PC-3 (cell line): ENCODE measurements around the gene BTBD16. TPM values are rescaled to one million over a fixed set of nuclear protein-coding genes. Genes with fewer than 3 reads are reported as not detected.

ENCODE experiments used
- ATAC-seq: fragments of 200-7000 bp; cut with Tn5 transposase; 2 replicates; pipeline ENCODE4 v1.9.1; 2020; ENCODE audit warnings: mild to moderate bottlenecking, moderate library complexity
- BruUV-seq: library from RNA; stranded (reverse); fragments of 400-500 nt; replicated peaks from 2 replicates; lab custom pipeline; 2021; lab: Mats Ljungman, UMichigan
- CTCF ChIA-PET: fragments of 300-600 bp; sonication (Branson Sonifier 250); formaldehyde crosslinking; loops from one replicate; lab custom pipeline; 2022; ENCODE audit warnings: antibody characterized with exemption; lab: Charles Lee
- POLR2A ChIA-PET: fragments of 300-600 bp; sonication (Branson Sonifier 250); formaldehyde crosslinking; loops from one replicate; lab custom pipeline; 2022; ENCODE audit warnings: antibody characterized with exemption; ENCODE audit not compliant: unreplicated experiment; lab: Charles Lee
- DNase-seq: peaks from one replicate; pipeline ENCODE4 v3.0.0-alpha.2; 2015
- H2AFZ ChIP-seq: fragments of 300-600 bp; sonication (generic); 2 replicates; pipeline ENCODE4 v1.6.0; 2016; ENCODE audit warnings: antibody characterized with exemption, low read length
- H3F3A ChIP-seq: fragments of 300-600 bp; sonication (generic); one replicate; pipeline ENCODE4 v1.6.0; 2017; ENCODE audit warnings: antibody characterized with exemption, low read length, control low read depth, mild to moderate bottlenecking; ENCODE audit not compliant: unreplicated experiment
- H3K27ac ChIP-seq: fragments of 300-600 bp; sonication (generic); 2 replicates; pipeline ENCODE4 v1.5.1; 2016; ENCODE audit warnings: mild to moderate bottlenecking, low read length
- H3K27me3 ChIP-seq: fragments of 300-600 bp; sonication (generic); 2 replicates; pipeline ENCODE4 v1.6.1; 2016; ENCODE audit warnings: low read length, mixed read lengths
- H3K36me3 ChIP-seq: fragments of 300-600 bp; sonication (generic); 2 replicates; pipeline ENCODE4 v1.6.1; 2016; ENCODE audit warnings: low read depth, mixed run types, low read length, mixed read lengths
- H3K4me1 ChIP-seq: fragments of 300-600 bp; sonication (generic); 2 replicates; pipeline ENCODE4 v1.5.1; 2016; ENCODE audit warnings: low read length; ENCODE audit not compliant: insufficient read depth
- H3K4me2 ChIP-seq: fragments of 300-600 bp; sonication (generic); 2 replicates; pipeline ENCODE4 v1.6.0; 2016; ENCODE audit warnings: low read length
- H3K4me3 ChIP-seq: fragments of 300-600 bp; sonication (generic); 2 replicates; pipeline ENCODE4 v1.5.1; 2016; ENCODE audit warnings: mild to moderate bottlenecking, low read length, mixed read lengths
- H3K79me2 ChIP-seq: fragments of 300-600 bp; sonication (generic); 2 replicates; pipeline ENCODE4 v1.6.1; 2017; ENCODE audit warnings: low read length, mixed read lengths
- H3K9ac ChIP-seq: fragments of 300-600 bp; sonication (generic); 2 replicates; pipeline ENCODE4 v1.6.0; 2016; ENCODE audit warnings: mild to moderate bottlenecking, low read length
- H3K9me2 ChIP-seq: fragments of 300-600 bp; sonication (generic); replicated peaks from 2 replicates; pipeline ENCODE4 v1.6.1; 2016; ENCODE audit warnings: mixed run types, low read length, mixed read lengths
- H3K9me3 ChIP-seq: fragments of 300-600 bp; sonication (generic); 2 replicates; pipeline ENCODE4 v1.6.1; 2016; ENCODE audit warnings: low read length, mixed read lengths
- H4K20me1 ChIP-seq: fragments of 300-600 bp; sonication (generic); 2 replicates; pipeline ENCODE4 v1.6.1; 2016; ENCODE audit warnings: low read length, mixed read lengths
- EZH2 ChIP-seq: fragments of 300-600 bp; sonication (generic); IDR thresholded peaks from one replicate; pipeline ENCODE4 v1.6.1; 2017; ENCODE audit warnings: antibody characterized with exemption, mild to moderate bottlenecking, low read length; ENCODE audit not compliant: unreplicated experiment
- EZH2phosphoT487 ChIP-seq: fragments of 300-600 bp; sonication (generic); IDR thresholded peaks from 2 replicates; pipeline ENCODE4 v1.6.1; 2018; ENCODE audit warnings: mild to moderate bottlenecking, antibody characterized with exemption, low read length, borderline replicate concordance
- intact Hi-C: fragments of 100-400 bp; cut with micrococcal nuclease; formaldehyde crosslinking; loops from 2 replicates; pipeline ENCODE4 v1.9.0; 2023
- total RNA-seq: library from RNA; depleted of rRNA; stranded (reverse); fragments of >200 nt; gene quantifications from 2 replicates; pipeline ENCODE4 v1.2.3, GENCODE V29; 2014
- TF ChIP-seq, protein P1 (sequence below): fragments of 300-600 bp; sonication (generic); conservative IDR thresholded peaks from 2 replicates; pipeline ENCODE4 v1.5.1; 2017; ENCODE audit warnings: antibody characterized with exemption, low read depth, mild to moderate bottlenecking, low read length

The BTBD16 gene
- total RNA-seq, 1 experiment from 2014 or later, result not detected

DNA sequence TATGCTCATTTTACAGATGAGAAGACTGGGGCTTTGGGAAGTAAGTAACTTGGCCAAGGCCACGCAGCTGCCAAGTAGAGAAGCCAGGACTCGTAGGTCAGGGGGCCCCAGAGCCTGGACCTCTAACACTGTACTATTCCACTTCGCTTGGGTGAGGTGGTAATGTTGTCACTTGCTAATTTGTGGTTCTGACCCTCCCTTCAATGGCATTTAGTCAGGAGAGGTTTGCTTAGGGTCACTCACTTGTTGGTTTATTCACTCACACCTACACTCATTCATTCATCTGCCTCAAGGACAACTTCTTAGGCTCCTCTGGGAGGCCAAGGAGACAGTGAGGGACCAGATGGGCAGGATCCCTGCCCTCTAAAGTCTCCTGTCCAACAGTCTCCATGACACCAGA lies 21.3 kb downstream of the BTBD16 start:
- no peak overlapping the region for H2AFZ ChIP-seq
- ChIA-PET CTCF (no interaction called here), POLR2A (no interaction called here)
- peaks cover 28% of the 10 kb centered on the region for H3K4me1 ChIP-seq
- no peak overlapping the region for H3K4me2 ChIP-seq
- H3K9me2 ChIP-seq, result no peaks in the 10 kb centered on the region
- H4K20me1 ChIP-seq, result no peaks in the 10 kb centered on the region
- TF ChIP-seq EZH2phosphoT487 (no peak), EZH2 (no peak)
- TF ChIP-seq, protein P1, sequence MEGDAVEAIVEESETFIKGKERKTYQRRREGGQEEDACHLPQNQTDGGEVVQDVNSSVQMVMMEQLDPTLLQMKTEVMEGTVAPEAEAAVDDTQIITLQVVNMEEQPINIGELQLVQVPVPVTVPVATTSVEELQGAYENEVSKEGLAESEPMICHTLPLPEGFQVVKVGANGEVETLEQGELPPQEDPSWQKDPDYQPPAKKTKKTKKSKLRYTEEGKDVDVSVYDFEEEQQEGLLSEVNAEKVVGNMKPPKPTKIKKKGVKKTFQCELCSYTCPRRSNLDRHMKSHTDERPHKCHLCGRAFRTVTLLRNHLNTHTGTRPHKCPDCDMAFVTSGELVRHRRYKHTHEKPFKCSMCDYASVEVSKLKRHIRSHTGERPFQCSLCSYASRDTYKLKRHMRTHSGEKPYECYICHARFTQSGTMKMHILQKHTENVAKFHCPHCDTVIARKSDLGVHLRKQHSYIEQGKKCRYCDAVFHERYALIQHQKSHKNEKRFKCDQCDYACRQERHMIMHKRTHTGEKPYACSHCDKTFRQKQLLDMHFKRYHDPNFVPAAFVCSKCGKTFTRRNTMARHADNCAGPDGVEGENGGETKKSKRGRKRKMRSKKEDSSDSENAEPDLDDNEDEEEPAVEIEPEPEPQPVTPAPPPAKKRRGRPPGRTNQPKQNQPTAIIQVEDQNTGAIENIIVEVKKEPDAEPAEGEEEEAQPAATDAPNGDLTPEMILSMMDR, result no peak
- H3K79me2 ChIP-seq, result no peaks in the 10 kb centered on the region
- no peak for ATAC-seq
- H3K36me3 ChIP-seq, result no peaks in the 10 kb centered on the region
- no peaks in the 10 kb centered on the region for H3F3A ChIP-seq
- no peak for DNase-seq
- H3K9me3 ChIP-seq, result no peaks in the 10 kb centered on the region
- intact Hi-C loops, result loop anchor here (10.0 kb wide), 1 partner anchor 412 kb away; no protein-coding TSS in a partner anchor
- no peak overlapping the region for H3K4me3 ChIP-seq
- no peaks in the 10 kb centered on the region for H3K27me3 ChIP-seq
- no peak overlapping the region for H3K27ac ChIP-seq
- H3K9ac ChIP-seq, result no peak overlapping the region
- no TSS peak for BruUV-seq

DNA sequence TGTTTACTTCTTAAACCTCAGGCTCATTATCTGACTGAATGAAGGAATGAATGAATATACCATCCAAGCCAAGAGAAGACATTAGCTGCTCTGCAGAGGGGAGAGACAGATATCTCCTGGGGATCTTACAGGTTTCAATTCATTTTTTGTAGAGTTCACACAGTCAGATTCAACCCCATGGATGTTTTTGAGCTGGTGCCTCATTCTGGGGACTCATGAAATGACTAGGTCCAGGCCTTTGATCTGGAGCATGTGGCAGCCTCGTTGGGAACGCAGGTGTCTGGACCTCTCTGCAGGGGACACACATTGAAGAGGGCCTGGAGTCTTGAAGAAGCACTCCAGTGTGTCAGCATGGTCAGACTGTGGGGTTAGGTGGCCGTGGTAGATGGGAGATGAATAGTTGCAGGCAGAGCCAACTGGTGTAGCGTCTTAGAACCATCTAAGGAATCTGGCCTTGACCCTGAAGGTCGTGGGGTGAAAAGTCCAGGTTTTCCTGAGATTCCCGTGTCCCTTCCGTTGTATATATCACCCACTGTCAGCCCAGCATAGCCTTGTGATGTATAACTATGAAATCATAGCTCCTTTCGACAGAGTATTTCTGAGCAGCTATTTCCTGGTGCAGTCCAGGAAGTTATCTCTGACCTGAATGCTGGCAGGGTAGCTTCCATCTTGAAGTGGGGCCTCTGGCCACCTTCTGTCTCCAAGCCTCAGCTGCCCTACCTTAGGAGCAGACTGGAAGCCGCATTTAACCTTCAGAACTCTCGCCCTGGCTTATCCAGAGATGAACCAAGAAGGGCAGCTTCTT lies 22.3 kb downstream of the BTBD16 start:
- TF ChIP-seq EZH2, result no peak
- no peak for TF ChIP-seq EZH2phosphoT487
- TF ChIP-seq, protein P1, result no peak
- intact Hi-C loops, result loop anchor here (10.0 kb wide), 1 partner anchor 411 kb away; no protein-coding TSS in a partner anchor
- no peak overlapping the region for H2AFZ ChIP-seq
- BruUV-seq, result no TSS peak
- H3K27ac ChIP-seq, result peak overlapping the region; percentile 43; the same call in 1 of the 2 replicates
- ATAC-seq (peak; percentile 19; the same call in 1 of the 2 replicates), DNase-seq (no peak)
- no peaks in the 10 kb centered on the region for H3F3A ChIP-seq
- CTCF ChIA-PET, result no interaction called here
- H3K79me2 ChIP-seq, result no peaks in the 10 kb centered on the region
- no peak overlapping the region for H3K4me3 ChIP-seq
- POLR2A ChIA-PET, result no interaction called here
- H4K20me1 ChIP-seq, result no peaks in the 10 kb centered on the region
- H3K9ac ChIP-seq, result no peak overlapping the region
- no peaks in the 10 kb centered on the region for H3K9me3 ChIP-seq
- H3K4me2 ChIP-seq, result no peak overlapping the region
- peaks cover 28% of the 10 kb centered on the region for H3K4me1 ChIP-seq
- no peaks in the 10 kb centered on the region for H3K27me3 ChIP-seq
- no peaks in the 10 kb centered on the region for H3K9me2 ChIP-seq
- H3K36me3 ChIP-seq, result no peaks in the 10 kb centered on the region

GRCh38 chr10:122293961-122294380 lies 22.9 kb downstream of the BTBD16 start:
- peak; percentile 58 for ATAC-seq
- intact Hi-C loops, result loop anchor here (10.0 kb wide), 1 partner anchor 411 kb away; no protein-coding TSS in a partner anchor

More at GRCh38 chr10:122293961-122294380, 22.9 kb downstream of the BTBD16 start:
- Histone ChIP-seq H3K27ac (peak overlapping the region; percentile 43; the same call in 1 of the 2 replicates), H4K20me1 (no peaks in the 10 kb centered on the region), H3K27me3 (no peaks in the 10 kb centered on the region), H3K9ac (no peak overlapping the region), H3K36me3 (no peaks in the 10 kb centered on the region), H2AFZ (no peak overlapping the region), H3F3A (no peaks in the 10 kb centered on the region), H3K4me1 (peaks cover 28% of the 10 kb centered on the region), H3K4me3 (no peak overlapping the region), H3K79me2 (no peaks in the 10 kb centered on the region), H3K9me3 (no peaks in the 10 kb centered on the region), H3K4me2 (no peak overlapping the region), H3K9me2 (no peaks in the 10 kb centered on the region)
- no TSS peak for BruUV-seq
- ChIA-PET POLR2A (no interaction called here), CTCF (no interaction called here)
- DNase-seq, result peak; percentile 63
- TF ChIP-seq EZH2phosphoT487 (no peak), EZH2 (no peak)
- TF ChIP-seq, protein P1, result no peak
